DMS79 treated with DMSO at 0.1 percent for 48 hours (cell line): ENCODE measurements around the gene NR0B2.

ENCODE experiments used
- DNase-seq: peaks from one replicate; lab custom pipeline; 2025; lab: John Stamatoyannopoulos, UW

The NR0B2 gene

GRCh38 chr1:26936823-26937222 lies 23.0 kb upstream of the NR0B2 start:
- no peak for DNase-seq

- no peak for DNase-seq
Measured at GRCh38 chr1:26932531-26932930, 18.8 kb upstream of the NR0B2 start.

GRCh38 chr1:26923711-26924110 lies 9.9 kb upstream of the NR0B2 start:
- no peak for DNase-seq

GRCh38 chr1:26922901-26923300 lies 9.1 kb upstream of the NR0B2 start:
- DNase-seq: no peak

GRCh38 chr1:26922431-26922729 lies 8.6 kb upstream of the NR0B2 start:
- no peak for DNase-seq

- peak; percentile 95 for DNase-seq
Measured at GRCh38 chr1:26921540-26922430, 8.0 kb upstream of the NR0B2 start, which contains the start of gene NUDC. NUDC (plus strand) TSS chr1:26921743; CDS start chr1:26921849, 106 bp downstream.

GRCh38 chr1:26921126-26921539 lies 7.4 kb upstream of the NR0B2 start:
- DNase-seq: no peak

GRCh38 chr1:26915204-26915842 lies 1.5 kb upstream of the NR0B2 start:
- peak; percentile 35 for DNase-seq

- peak; percentile 76 for DNase-seq
Measured at GRCh38 chr1:26913389-26913753, 404 bp downstream of the NR0B2 start.

- no peak for DNase-seq
Measured at GRCh38 chr1:26912147-26912490, 1.7 kb downstream of the NR0B2 start.

GRCh38 chr1:26911399-26912146 lies 2.2 kb downstream of the NR0B2 start:
- no peak for DNase-seq

GRCh38 chr1:26910343-26911160 lies 3.2 kb downstream of the NR0B2 start:
- DNase-seq: no peak

- no peak for DNase-seq
Measured at GRCh38 chr1:26909951-26910342, 3.8 kb downstream of the NR0B2 start.

- DNase-seq: no peak
Measured at GRCh38 chr1:26907071-26907917, 6.5 kb downstream of the NR0B2 start.

GRCh38 chr1:26900815-26901511 lies 12.8 kb downstream of the NR0B2 start:
- no peak for DNase-seq

GRCh38 chr1:26900001-26900814 lies 13.6 kb downstream of the NR0B2 start, which contains the start of gene GPATCH3:
GPATCH3 (minus strand) TSS chr1:26900467; CDS start chr1:26900442, 25 bp downstream.
- peak; percentile 96 for DNase-seq

- no peak for DNase-seq
Measured at GRCh38 chr1:26897351-26897750, 16.4 kb downstream of the NR0B2 start.

- no peak for DNase-seq
Measured at GRCh38 chr1:26894263-26894662, 19.5 kb downstream of the NR0B2 start.

- DNase-seq: no peak
Measured at GRCh38 chr1:26890467-26890796, 23.3 kb downstream of the NR0B2 start.
